Peyer's patch (tissue), 4 donors: ENCODE measurements around the gene LRIG1. TPM values are rescaled to one million over a fixed set of nuclear protein-coding genes. Genes with fewer than 3 reads are reported as not detected.

ENCODE experiments used
- DNase-seq, 3 donors: peaks; one replicate each; pipeline ENCODE4 v3.0.0-alpha.2; 2017 to 2019
- H3K27ac ChIP-seq, 4 donors: fragments of 200-600 bp; sonication (generic); one replicate each; pipeline ENCODE4 v1.5.1; 2016 to 2019
- H3K27me3 ChIP-seq, 2 donors: fragments of 200-600 bp; sonication (generic); one replicate each; pipeline ENCODE4 v1.5.1; 2019
- H3K36me3 ChIP-seq, 3 donors: fragments of 200-600 bp; sonication (generic); one replicate each; pipeline ENCODE4 v1.5.1; 2016 to 2019
- H3K4me1 ChIP-seq, 4 donors: fragments of 200-600 bp; sonication (generic); one replicate each; pipeline ENCODE4 v1.5.1; 2016 to 2019
- H3K4me3 ChIP-seq, 4 donors: fragments of 200-600 bp; sonication (generic); 1 replicate in 3 of 4; 2 replicates in 1 of 4; pipeline ENCODE4 v1.5.1; 2016 to 2019; ENCODE audit warnings: mild to moderate bottlenecking in 1 of 4
- H3K9me3 ChIP-seq, 4 donors: fragments of 200-600 bp; sonication (generic); one replicate each; pipeline ENCODE4 v1.5.1; 2016 to 2019; ENCODE audit warnings: mild to moderate bottlenecking in 1 of 4
- POLR2A ChIP-seq, 2 donors: fragments of 450-650 bp; IDR thresholded peaks; one replicate each; pipeline ENCODE4 v1.5.1; 2017; ENCODE audit warnings: antibody characterized with exemption in 2 of 2, mild to moderate bottlenecking in 2 of 2, moderate library complexity in 2 of 2
- total RNA-seq, 4 donors: library from RNA; depleted of rRNA; stranded (reverse); fragments of >200 nt; gene quantifications; one replicate each; pipeline ENCODE4 v1.1.0, GENCODE V29; 2016
- TF ChIP-seq, protein P1 (sequence below), 6 experiments: fragments of 450-650 bp in 4 of 6; fragments of 200-600 bp in 2 of 6; sonication (generic) in 1 of 6; IDR thresholded peaks; one replicate each; pipeline ENCODE4 v1.5.1; 2017 to 2019; ENCODE audit warnings: antibody characterized with exemption in 6 of 6, mild to moderate bottlenecking in 3 of 6, moderate library complexity in 1 of 6

LRIG1 gene
- total RNA-seq, 4 donors from 2014 or later: 28.5 to 65.2 (median 59.2) TPM

DNA sequence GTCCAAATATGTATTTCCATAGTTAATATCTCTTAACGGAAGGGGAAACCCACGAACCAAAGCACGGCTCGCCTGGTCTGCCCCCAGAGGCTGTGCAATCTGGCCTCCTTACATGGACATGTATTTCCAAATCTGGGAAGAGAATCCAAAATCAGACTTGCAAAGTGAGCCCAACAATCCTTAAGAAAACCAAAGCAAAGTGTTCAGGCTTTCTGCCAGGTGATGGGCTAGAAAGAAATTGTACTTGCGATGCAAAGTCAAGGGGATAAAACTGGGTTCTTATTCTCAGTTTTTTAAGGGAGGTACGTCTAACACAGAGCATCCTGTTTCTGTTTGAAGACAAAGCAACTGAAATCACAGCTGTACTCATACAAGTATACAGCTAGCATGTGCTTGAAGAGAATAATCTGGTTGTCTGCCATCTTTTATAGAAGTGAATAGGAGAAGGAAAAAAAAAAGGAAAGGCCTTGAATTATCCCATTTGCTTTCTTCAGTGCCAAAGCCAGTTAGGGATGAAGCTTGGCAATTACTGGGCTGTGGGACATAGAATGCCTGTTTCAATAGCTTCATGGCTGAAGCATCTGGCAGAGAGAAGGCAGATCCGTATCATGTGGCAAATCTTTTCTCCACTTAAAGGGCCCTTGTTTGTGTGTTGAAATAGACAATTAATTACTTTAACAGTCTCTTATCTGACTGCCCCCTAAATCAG, 48.4 kb downstream of the LRIG1 start:
- Histone ChIP-seq H3K27ac (peak overlapping the region in 2 of 4 donors; percentile 32 to 39), H3K4me1 (peaks cover 0 to 44% (median 0%) of the 10 kb centered on the region in 4 donors), H3K4me3 (no peak overlapping the region), H3K27me3 (no peaks in the 10 kb centered on the region), H3K9me3 (no peaks in the 10 kb centered on the region), H3K36me3 (peaks cover 0 to 14% (median 0%) of the 10 kb centered on the region in 3 donors)
- TF ChIP-seq, protein P1, sequence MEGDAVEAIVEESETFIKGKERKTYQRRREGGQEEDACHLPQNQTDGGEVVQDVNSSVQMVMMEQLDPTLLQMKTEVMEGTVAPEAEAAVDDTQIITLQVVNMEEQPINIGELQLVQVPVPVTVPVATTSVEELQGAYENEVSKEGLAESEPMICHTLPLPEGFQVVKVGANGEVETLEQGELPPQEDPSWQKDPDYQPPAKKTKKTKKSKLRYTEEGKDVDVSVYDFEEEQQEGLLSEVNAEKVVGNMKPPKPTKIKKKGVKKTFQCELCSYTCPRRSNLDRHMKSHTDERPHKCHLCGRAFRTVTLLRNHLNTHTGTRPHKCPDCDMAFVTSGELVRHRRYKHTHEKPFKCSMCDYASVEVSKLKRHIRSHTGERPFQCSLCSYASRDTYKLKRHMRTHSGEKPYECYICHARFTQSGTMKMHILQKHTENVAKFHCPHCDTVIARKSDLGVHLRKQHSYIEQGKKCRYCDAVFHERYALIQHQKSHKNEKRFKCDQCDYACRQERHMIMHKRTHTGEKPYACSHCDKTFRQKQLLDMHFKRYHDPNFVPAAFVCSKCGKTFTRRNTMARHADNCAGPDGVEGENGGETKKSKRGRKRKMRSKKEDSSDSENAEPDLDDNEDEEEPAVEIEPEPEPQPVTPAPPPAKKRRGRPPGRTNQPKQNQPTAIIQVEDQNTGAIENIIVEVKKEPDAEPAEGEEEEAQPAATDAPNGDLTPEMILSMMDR (IDR thresholded peaks at IDR 0.05): no peak
- no peak for TF ChIP-seq POLR2A (IDR thresholded peaks at IDR 0.05)
- no peak for DNase-seq

DNA sequence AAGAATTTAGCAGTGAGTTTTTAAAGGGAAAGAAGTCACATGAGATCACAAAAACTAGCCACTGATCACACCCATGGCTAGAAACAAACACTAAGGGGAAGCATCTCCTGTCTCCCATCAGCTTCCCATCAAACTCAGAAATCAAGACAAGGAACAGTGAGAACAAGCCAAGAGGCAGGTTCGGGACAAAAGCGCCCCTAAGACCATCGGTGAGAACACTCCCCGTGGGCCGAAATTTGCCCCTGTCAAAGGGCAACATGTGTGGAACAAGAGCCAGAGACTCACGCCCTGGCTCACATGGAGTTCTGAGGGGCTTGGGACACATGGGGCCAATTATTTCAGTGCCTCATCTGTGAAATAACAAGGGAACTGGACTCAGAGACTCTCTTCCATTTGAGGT, 49.1 kb downstream of the LRIG1 start:
- peak overlapping the region in 3 of 4 donors; percentile 4 to 39 (median 32) for H3K27ac ChIP-seq
- TF ChIP-seq POLR2A (IDR thresholded peaks at IDR 0.05): no peak
- TF ChIP-seq, protein P1 (IDR thresholded peaks at IDR 0.05): no peak
- no peaks in the 10 kb centered on the region for H3K27me3 ChIP-seq
- peaks cover 0 to 9% (median 0%) of the 10 kb centered on the region in 3 donors for H3K36me3 ChIP-seq
- no peak overlapping the region for H3K4me3 ChIP-seq
- no peak for DNase-seq
- H3K4me1 ChIP-seq: peaks cover 0 to 44% (median 0%) of the 10 kb centered on the region in 4 donors
- no peaks in the 10 kb centered on the region for H3K9me3 ChIP-seq

DNA sequence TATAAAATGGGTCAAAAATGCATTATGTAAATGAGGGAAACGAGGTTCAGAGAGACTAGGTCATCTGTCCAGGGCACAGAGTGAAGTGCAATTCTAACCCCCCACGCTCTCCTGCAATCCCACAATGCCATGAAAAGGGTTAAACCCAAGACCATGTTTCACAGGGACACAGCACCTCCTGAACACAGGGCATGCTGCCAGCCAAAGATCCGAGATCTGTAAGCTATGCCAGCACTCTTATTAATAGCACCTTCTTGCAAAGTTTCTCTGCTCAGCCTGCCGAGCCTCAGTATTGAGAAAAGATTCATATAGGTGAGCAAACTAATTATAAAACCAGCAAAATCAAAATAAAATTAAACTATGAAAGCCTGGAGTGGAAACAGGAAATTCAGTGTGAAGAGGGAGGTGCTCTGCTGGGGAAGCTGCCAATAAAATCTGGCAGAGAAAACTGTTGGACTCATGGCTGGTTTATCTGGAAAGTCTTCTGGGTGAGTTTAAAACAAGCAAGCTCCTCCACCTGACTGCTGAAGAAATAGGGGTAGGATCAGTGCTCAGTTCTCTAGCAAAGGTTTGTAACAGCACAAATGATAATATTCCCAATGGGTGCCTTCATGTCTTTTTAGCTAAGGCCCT, 50.3 kb downstream of the LRIG1 start:
- TF ChIP-seq, protein P1 (IDR thresholded peaks at IDR 0.05): no peak
- TF ChIP-seq POLR2A (IDR thresholded peaks at IDR 0.05): no peak
- Histone ChIP-seq H3K9me3 (no peaks in the 10 kb centered on the region), H3K36me3 (peaks cover 0 to 6% (median 0%) of the 10 kb centered on the region in 3 donors), H3K27me3 (no peaks in the 10 kb centered on the region), H3K4me3 (peak overlapping the region in 1 of 4 donors; percentile 4), H3K27ac (peak overlapping the region in 2 of 4 donors; percentile 12 to 39), H3K4me1 (peaks cover 0 to 44% (median 0%) of the 10 kb centered on the region in 4 donors)
- DNase-seq: peak in 1 of 3 donors; percentile 57

DNA sequence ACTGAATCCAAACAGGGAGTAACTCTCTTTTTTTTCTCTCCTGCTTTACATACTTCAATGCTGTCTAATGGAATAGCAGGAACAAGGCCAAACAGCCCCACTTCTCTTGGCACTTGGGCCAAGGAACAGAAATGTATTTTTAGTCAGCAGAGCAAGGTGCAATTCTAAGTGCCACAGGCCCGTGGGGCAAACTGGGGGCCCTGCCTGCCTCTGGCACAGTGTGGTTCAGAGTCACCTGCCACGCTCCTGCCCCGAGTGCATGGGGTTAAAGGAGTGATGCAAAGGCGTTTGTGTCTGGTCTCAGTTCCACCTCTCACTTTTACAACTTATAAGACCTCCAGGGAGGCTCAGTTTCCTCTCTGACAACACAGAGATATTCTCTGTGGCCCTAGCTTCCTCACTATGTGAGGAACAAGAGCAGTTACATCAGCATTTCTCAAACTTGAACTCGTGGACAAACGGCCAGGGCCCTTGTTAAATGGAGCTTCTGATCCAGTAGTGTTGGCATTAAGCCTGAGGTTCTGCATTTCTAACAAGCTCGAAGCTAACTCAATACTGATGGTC, 51.3 kb downstream of the LRIG1 start:
- peaks cover 0 to 6% (median 0%) of the 10 kb centered on the region in 3 donors for H3K36me3 ChIP-seq
- no peaks in the 10 kb centered on the region for H3K9me3 ChIP-seq
- DNase-seq: no peak
- H3K27ac ChIP-seq: peak overlapping the region in 1 of 4 donors; percentile 39
- H3K4me1 ChIP-seq: peaks cover 0 to 44% (median 0%) of the 10 kb centered on the region in 4 donors
- H3K27me3 ChIP-seq: no peaks in the 10 kb centered on the region
- no peak for TF ChIP-seq POLR2A (IDR thresholded peaks at IDR 0.05)
- TF ChIP-seq, protein P1 (IDR thresholded peaks at IDR 0.05): no peak
- no peak overlapping the region for H3K4me3 ChIP-seq

DNA sequence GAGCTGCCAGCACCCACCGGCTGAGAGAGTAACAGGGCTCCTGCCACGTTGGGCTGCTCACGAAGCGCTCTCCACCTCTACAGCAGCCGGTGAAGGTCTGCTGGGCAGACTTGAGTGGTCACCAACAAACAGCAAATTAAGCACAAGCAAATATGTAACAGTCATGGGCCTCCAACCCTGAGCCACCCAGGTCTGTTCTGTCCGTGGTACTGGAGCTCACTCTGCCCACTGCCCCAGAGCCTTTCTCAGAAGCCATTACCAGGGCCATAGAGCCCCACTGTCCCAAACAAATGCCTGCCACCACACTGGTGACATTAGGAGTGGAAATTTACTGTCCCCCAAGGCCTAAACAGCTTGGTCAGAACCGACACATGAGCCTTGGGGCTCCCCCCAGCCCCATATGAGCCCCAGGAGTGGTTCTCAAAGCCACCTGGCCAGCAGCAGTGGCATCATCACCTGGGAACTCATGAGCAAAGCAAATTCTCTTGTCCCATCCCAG, 56.6 kb downstream of the LRIG1 start:
- H3K27me3 ChIP-seq: no peaks in the 10 kb centered on the region
- peaks cover 0 to 49% (median 0%) of the 10 kb centered on the region in 4 donors for H3K4me1 ChIP-seq
- no peaks in the 10 kb centered on the region for H3K9me3 ChIP-seq
- H3K36me3 ChIP-seq: peaks cover 0 to 6% (median 0%) of the 10 kb centered on the region in 3 donors
- H3K27ac ChIP-seq: peak overlapping the region in 1 of 4 donors; percentile 16
- TF ChIP-seq, protein P1 (IDR thresholded peaks at IDR 0.05): no peak
- TF ChIP-seq POLR2A (IDR thresholded peaks at IDR 0.05): no peak
- no peak for DNase-seq
- no peak overlapping the region for H3K4me3 ChIP-seq
